Measurements from ENCODE around the gene P2RY1. TPM values are rescaled to one million over a fixed set of nuclear protein-coding genes. Genes with fewer than 3 reads are reported as not detected.
A peak's percentile ranks its signal among the peaks of the same experiment; 100 is the strongest.

P2RY1 gene
- total RNA-seq, 1 donor from 2014 or later = 2.1 TPM

GRCh38 chr3:152830245-152830644, 4.7 kb upstream of the P2RY1 start:
- Mint-ChIP-seq H3K27ac (no peak overlapping the region), H3K9me3 (ENCODE audit: low read depth) (no peaks in the 10 kb centered on the region), H3K27me3 (peaks cover 17% of the 10 kb centered on the region), H3K4me1 (ENCODE audit: low read depth) (peaks cover 4% of the 10 kb centered on the region), H3K36me3 (ENCODE audit: insufficient read depth) (no peaks in the 10 kb centered on the region), H3K4me3 (ENCODE audit: low read depth) (no peak overlapping the region)
- TF ChIP-seq, protein P1, sequence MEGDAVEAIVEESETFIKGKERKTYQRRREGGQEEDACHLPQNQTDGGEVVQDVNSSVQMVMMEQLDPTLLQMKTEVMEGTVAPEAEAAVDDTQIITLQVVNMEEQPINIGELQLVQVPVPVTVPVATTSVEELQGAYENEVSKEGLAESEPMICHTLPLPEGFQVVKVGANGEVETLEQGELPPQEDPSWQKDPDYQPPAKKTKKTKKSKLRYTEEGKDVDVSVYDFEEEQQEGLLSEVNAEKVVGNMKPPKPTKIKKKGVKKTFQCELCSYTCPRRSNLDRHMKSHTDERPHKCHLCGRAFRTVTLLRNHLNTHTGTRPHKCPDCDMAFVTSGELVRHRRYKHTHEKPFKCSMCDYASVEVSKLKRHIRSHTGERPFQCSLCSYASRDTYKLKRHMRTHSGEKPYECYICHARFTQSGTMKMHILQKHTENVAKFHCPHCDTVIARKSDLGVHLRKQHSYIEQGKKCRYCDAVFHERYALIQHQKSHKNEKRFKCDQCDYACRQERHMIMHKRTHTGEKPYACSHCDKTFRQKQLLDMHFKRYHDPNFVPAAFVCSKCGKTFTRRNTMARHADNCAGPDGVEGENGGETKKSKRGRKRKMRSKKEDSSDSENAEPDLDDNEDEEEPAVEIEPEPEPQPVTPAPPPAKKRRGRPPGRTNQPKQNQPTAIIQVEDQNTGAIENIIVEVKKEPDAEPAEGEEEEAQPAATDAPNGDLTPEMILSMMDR (IDR thresholded peaks at IDR 0.05; ENCODE audit: unreplicated experiment) = no peak
- no peak for DNase-seq (ENCODE audit: low spot score, unreplicated experiment)

DNA sequence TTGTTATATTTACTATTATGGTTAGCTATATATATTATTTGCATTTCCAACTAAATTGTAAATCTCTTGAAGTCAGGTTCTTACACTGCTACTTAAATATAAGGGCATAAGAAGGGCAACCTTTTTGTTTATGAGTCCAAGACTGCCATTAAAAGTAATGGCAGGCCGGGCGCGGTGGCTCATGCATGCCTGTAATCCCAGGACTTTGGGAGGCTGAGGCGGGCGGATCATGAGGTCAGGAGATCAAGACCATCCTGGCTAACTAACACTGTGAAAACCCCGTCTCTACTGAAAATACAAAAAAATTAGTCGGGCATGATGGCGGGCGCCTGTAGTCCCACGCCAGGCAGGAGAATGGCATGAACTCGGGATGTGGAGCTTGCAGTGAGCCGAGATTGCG, 2.9 kb upstream of the P2RY1 start:
- peaks cover 29% of the 10 kb centered on the region for H3K27me3 Mint-ChIP-seq
- H3K36me3 Mint-ChIP-seq (ENCODE audit: insufficient read depth) = no peaks in the 10 kb centered on the region
- no peak for DNase-seq (ENCODE audit: low spot score, unreplicated experiment)
- peaks cover 15% of the 10 kb centered on the region for H3K4me1 Mint-ChIP-seq (ENCODE audit: low read depth)
- no peak overlapping the region for H3K27ac Mint-ChIP-seq
- TF ChIP-seq, protein P1 (IDR thresholded peaks at IDR 0.05; ENCODE audit: unreplicated experiment) = no peak
- no peak overlapping the region for H3K4me3 Mint-ChIP-seq (ENCODE audit: low read depth)
- H3K9me3 Mint-ChIP-seq (ENCODE audit: low read depth) = no peaks in the 10 kb centered on the region

- no peaks in the 10 kb centered on the region for H3K9me3 Mint-ChIP-seq (ENCODE audit: low read depth)
- H3K27ac Mint-ChIP-seq = no peak overlapping the region
- H3K36me3 Mint-ChIP-seq (ENCODE audit: insufficient read depth) = no peaks in the 10 kb centered on the region
- H3K4me3 Mint-ChIP-seq (ENCODE audit: low read depth) = no peak overlapping the region
- TF ChIP-seq, protein P1 (IDR thresholded peaks at IDR 0.05; ENCODE audit: unreplicated experiment) = no peak
- H3K27me3 Mint-ChIP-seq = peaks cover 36% of the 10 kb centered on the region
- DNase-seq (ENCODE audit: low spot score, unreplicated experiment) = no peak
- H3K4me1 Mint-ChIP-seq (ENCODE audit: low read depth) = peaks cover 17% of the 10 kb centered on the region
These were observed 1.8 kb upstream of the P2RY1 start for GRCh38 chr3:152833089-152833488.

GRCh38 chr3:152834191-152834775, 648 bp upstream of the P2RY1 start:
- Mint-ChIP-seq H3K27me3 (peaks cover 42% of the 10 kb centered on the region), H3K4me1 (ENCODE audit: low read depth) (peaks cover 15% of the 10 kb centered on the region), H3K27ac (peak overlapping the region; percentile 96), H3K4me3 (ENCODE audit: low read depth) (peak overlapping the region; percentile 94), H3K36me3 (ENCODE audit: insufficient read depth) (no peaks in the 10 kb centered on the region), H3K9me3 (ENCODE audit: low read depth) (no peaks in the 10 kb centered on the region)
- TF ChIP-seq, protein P1 (IDR thresholded peaks at IDR 0.05; ENCODE audit: unreplicated experiment) = peak; percentile 37
- DNase-seq (ENCODE audit: low spot score, unreplicated experiment) = no peak

DNA sequence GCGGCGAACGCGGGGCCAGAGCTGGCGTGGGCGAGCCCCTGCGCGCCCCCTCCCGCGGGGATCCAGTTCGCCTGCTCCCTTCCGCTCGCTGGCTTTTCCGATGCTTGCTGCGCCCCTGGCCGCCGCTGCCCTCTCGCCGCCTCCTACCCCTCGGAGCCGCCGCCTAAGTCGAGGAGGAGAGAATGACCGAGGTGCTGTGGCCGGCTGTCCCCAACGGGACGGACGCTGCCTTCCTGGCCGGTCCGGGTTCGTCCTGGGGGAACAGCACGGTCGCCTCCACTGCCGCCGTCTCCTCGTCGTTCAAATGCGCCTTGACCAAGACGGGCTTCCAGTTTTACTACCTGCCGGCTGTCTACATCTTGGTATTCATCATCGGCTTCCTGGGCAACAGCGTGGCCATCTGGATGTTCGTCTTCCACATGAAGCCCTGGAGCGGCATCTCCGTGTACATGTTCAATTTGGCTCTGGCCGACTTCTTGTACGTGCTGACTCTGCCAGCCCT, 721 bp downstream of the P2RY1 start:
- Mint-ChIP-seq H3K4me3 (ENCODE audit: low read depth) (peak overlapping the region; percentile 94), H3K36me3 (ENCODE audit: insufficient read depth) (no peaks in the 10 kb centered on the region), H3K27ac (peak overlapping the region; percentile 89), H3K4me1 (ENCODE audit: low read depth) (peaks cover 15% of the 10 kb centered on the region), H3K9me3 (ENCODE audit: low read depth) (no peaks in the 10 kb centered on the region), H3K27me3 (peaks cover 38% of the 10 kb centered on the region)
- TF ChIP-seq, protein P1 (IDR thresholded peaks at IDR 0.05; ENCODE audit: unreplicated experiment) = no peak
- peak; percentile 13 for DNase-seq (ENCODE audit: low spot score, unreplicated experiment)

All from progenitor cell of endocrine pancreas (in vitro differentiated cells).